NCI-H526 (cell line): Measurements from ENCODE around the gene CDKL1.
"Not testable (repeated sequence)": the region's sequence is repeated elsewhere in the genome, so short reads cannot be mapped to it uniquely, and the experiment has no call there.

Experiments used
- DNase-seq, 2 experiments: peaks; one replicate each; lab custom pipeline; 2025; lab: John Stamatoyannopoulos, UW

The CDKL1 gene

DNA sequence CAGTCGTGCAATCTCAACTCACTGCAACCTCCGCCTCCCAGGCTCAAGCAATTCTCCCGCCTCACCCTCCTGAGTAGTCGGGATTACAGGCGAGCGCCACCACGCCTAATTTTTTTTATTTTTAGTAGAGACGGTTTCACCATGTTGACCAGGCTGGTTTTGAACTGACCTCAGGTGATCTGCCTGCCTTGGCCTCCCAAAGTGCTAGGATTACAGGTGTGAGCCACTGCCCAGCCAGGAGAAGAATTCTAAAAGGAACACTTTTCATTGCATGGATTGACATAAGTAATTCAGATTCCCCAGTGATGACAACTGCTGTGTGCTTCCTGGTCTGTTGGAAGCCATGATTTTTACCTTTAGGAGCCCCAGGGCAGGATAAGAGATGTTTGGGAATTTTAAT is 62.5 kb downstream of the CDKL1 start:
- DNase-seq: no peak

DNA sequence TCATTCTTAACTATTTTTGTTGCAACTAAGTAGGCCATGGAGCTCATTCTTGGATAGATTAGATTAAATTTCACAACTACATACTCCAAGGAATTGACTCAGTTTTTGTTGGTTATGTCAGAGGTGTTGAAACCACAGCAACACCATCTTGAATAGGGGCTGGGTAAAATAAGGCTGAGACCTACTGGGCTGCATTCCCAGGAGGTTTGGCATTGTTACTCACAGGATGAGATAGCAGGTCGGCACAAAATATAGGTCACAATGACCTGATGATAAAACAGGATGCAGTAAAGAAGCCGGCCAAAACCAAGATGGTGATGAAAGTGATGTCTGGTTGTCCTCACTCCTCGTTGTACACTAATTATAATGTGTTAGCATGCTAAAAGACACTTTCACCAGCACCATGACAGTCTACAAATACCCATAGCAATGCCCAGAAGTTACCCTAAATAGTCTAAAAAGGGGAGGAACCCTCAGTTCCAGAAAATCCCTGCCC is 63.6 kb downstream of the CDKL1 start:
- no peak for DNase-seq

DNA sequence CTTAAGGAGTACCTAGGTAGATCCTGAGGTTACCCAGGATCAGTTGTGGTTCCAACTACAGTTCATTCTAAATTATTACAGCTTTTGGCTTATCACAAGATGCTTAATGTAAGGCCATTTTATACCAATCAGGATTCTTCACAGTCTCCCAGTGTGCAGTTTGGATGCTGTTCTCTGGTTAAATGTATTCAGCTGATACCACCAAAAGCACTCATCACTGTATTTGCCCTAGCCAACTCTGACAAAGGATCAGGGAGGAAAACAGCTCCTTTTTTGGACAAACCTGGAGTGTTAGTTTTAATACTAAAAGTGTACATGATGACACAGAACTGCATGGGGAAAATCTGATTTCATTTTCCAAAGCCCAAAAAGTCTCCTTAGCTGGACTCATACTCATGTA is 65.1 kb downstream of the CDKL1 start:
- DNase-seq: no peak

DNA sequence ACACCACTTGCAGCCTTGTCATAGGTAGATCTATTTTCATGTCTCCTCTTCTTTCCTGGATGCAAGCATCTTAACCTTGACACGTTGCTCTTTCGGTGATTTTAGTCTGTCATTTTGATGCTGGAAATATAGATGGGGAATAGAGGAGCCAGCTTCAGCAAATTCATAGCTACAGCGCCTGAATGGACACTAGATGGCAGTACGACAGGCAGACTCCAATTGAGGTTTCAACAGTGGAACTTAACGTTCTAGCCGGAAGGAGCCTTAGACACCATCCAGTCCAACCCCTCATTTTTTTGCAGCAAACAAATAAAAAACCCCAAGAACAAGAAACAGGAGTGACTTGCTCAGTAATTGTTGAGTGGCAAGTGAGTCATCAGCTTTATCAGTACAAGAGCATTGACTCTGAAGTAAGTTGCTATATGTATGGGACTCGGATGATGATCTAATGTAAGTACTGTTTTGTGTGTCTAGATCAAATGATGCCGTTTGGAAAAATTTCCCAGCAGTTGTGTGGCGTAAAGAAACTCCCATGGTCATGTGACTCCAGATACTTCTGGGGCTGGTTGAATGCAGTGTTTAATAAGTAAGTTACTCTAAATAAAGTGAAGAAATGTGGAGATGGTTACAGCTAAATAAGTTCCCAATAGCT is 75.5 kb downstream of the CDKL1 start:
- DNase-seq: peak; percentile 64 to 88

DNA sequence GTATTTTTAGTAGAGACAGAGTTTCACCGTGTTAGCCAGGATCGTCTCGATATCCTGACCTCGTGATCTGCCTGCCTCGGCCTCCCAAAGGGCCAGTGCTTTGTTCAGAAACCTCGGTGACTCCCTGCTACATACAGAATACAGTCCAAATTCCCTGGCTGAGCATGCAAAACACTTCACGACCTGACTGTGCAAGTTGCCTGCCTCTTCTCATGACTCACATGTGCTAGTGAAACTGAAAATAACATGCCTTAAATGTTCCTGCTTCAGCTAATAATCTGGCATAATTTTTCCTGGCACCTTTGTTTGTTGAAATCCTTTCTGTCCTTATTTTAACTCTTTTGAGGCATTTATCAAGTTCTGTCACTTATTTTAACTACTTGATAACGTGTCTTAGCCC is 76.4 kb downstream of the CDKL1 start:
- DNase-seq: no peak

DNA sequence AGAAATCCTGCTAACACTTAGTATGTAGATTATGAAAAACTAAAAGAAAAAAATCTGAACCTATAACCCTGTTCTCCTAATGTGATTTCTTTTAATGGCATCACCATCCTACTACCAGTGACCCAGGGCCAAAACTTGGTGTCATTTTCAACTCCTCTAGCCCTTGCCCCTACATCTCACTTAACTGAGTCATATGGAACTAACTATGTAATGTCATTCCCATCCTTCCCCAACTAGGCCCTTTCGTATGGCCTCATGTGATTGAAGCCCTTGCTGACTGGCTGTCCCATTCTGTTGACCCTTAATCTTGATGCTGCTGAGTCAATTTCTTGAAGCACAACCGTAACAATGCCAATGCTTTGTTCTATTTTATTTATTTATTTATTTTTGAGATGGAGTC is 77.0 kb downstream of the CDKL1 start:
- no peak for DNase-seq

DNA sequence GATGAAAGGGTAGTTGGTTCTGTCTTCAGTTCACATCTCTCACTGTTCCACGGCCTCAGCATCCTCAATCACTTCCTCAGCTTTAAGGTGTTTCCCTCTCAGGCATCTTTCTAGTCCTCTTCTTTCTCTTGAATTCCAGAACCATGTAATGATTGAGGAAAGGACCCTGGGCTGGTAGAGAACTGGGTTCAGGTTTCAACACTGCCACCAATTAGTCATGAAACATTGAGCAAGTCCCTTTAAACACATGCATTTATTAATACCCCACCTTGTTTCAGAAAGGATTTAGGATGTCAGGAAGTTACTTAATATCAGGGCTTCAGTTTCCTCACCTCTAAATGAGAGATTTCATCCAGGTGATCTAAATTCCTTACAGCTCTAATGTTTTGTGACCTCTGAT is 77.4 kb downstream of the CDKL1 start:
- DNase-seq: no peak

DNA sequence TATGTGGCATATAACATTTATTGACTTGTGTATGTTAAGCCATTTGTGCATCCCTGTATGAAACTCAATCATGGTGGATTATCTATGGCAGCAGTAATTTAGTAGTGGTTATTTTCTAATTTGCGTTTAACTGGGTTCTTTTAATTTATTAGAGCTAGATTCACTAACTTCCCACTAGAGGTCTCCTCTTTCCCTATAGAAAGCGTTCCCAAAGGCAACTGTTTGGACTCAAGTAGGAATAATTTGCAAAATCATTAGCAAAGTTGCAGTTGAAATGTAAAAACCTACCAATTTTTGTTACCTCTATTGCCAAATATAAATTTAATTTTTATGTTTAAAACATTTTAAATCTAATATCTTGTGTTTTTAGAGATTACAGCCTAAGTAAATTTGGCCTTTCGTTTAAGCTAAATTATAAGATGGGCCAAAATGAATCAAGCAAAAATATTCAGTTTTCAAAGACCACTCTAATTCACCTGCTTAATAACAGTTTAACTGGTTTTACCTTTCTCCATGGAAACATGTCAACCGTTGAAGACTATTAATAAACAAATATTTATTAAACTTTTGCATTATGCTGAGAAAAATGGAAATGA is 78.6 kb downstream of the CDKL1 start:
- peak in 1 of 2 experiments; percentile 69 for DNase-seq

DNA sequence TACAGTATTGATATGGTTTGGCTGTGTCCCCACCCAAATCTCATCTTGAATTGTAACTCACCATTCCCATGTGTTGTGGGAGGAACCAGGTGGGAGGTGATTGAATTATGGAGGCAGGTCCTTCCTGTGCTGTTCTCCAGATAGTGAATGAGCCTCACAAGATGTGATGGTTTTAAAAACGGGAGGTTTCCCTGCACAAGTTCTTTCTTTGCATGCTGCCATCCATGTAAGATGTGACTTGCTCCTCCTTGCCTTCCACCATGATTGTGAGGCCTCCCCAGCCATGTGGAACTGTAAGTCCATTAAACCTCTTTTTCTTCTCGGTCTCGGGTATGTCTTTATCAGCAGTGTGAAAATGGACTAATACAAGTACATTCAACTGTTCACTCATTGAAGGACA is 82.6 kb downstream of the CDKL1 start:
- not testable (repeated sequence) for DNase-seq

DNA sequence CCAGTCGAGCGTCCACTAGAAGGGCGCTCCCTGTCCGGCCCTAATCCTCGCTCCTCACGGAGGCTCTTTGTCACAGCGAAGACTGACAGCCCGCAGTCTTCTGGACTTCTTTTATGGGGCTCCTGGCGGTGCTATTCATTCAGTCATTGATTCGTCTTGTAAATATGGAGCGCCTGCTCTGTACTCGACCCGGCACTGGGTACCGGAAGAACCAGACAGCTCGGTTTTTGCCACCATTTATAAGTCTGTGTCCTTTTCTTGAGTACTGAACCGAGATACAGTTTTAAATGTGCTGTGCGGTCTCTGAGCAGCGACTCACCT is 84.0 kb downstream of the CDKL1 start:
- DNase-seq: peak; percentile 61 to 76

DNA sequence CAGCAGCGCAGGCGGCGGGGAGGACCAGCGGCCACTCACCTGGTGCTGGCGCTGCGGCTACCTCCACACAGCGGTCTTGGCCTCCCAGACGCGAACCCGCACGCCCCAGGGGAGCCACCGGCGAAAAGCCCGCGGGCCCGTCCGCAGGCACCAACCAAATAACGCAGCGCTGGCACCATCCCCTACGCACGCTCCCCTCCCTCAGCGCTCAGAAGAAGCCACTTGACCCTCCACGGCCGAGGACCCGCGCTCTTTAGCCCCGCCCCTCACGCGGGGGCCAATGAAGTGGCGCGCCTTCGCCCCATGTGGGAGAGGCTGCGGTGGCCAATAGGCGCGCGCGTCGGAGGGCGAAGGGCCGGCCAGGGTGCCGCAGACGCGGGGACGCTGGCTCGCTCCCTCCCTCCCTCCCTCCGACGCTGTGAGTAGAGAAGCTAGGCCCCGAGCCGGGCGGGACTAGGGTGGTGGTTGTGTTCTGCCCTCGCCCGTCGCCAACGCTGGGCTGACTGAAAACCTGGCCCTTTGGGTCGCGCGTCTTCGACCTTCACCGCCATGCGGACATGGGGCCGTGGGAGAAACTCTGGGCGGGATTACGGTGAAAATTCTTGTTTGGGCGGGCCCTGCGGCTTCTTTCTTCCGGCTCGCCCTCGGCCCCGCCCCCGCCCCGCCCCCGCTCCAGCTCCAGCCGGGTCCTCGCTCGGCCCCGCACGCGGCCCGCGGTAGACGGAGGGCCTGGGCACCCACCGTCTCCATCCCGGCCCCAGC is 84.5 kb downstream of the CDKL1 start, which contains the start of the genes DMAC2L and L2HGDH:
DMAC2L (plus strand) TSS at position 353 of the 762 bp plus-strand sequence. CDS start 9,164 bp downstream, outside the sequence.
L2HGDH (minus strand) TSS at position 258 of the 762 bp plus-strand sequence; CDS start at position 179, 79 bp downstream.
- peak; percentile 93 to 98 for DNase-seq

DNA sequence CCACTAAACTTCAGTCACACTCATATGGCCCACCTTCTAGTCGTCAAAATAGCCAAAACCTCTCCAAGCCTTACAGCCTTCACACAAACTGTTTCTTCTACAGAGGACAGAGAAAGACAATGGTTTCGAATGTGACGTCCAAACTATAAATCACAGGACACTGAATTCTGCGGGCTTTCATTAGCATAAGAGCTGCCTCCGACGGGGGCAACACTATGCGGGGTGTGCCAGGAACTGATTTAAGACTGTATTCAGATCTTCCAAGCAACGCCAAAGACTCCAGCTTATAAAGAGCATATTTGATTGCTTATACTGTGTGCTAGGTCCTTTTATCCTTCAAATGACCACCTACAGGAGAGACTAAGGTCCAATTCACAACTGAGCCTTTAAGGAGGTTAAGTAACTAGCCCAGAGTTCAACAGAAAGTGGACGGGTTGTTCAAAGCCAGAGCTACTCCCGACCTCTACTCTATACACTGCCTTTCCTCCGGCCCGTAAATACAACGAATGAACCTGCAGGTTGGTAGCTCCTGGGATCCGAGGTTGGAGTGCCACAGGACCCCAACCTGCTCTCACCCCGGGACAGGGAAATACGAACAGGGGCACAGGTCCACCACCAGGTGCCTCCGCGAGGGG is 85.2 kb downstream of the CDKL1 start:
- peak; percentile 60 to 83 for DNase-seq

DNA sequence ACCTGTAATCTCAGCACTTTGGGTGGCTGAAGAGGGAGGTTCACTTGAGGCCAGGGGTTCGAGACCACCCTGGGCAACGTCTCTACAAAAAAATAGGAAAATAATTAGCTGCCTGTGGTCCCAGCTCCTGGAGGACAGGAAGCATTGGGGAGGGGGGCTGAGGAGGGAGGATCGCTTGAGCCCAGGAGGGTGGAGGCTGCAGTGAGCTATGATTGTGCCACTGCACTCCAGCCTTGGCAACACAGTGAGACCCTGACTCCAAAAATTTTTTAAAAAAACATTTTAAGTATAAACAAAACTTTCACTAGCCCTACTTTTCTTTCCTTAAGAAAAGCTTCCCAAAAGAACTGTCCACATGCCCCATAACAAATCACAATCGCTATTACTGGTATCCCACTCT is 86.2 kb downstream of the CDKL1 start:
- DNase-seq: no peak

DNA sequence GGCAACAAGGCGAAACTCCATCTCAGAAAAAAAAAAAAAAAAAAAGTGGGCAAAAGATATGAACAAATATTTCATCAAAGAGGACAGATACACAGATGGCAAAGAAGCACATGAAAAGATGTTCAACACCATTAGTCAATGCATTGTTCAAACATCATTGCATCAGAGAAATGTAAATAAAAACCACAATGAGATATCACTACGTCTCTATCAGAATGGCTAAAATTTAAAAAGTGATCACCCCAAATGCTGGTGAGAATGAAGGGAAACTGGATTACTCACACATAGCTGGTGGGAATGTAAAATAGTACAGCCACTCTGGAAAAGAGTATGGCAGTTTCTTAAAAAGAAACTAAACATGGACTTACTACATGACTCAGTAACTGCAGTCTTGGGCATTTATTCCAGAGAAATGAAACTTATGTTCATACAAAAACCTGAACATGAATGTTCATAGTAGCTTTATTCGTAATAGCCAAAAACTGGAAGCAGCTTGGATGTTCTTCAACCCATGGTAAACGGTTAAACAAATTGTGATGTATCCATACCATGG is 88.2 kb downstream of the CDKL1 start:
- no peak for DNase-seq

DNA sequence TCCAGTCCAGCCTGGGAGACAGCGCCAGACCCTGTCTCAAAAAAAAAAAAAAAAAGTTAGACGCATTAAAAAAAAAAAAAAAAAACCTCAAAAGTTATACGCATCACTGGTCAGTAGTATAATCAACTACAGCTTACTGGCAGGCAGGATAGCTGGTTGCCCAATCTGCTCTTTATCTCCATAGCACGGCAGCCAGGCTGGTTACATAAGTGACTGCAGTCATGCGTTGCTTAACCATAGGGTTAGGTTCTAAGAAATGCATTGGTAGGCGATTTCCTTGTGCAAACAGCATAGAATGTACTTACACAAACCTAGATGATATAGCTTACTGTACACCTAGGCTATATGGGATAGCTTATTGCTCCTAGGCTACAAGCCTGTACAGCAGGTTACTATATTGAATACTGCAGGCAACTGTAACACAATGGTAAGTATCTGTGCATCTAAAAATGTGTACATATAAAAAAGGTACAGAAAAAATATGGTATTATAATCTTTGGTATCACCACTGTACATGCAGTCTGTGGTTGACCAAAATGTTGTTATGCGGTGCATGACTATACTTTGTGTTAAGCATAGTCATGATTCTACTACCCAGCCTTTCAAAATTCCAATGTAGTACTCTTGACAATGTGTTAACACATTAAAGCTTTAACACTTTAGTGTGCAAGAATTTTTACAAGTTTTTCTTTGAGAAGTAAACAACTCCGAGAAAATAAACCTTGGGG is 92.8 kb downstream of the CDKL1 start:
- peak in 1 of 2 experiments; percentile 55 for DNase-seq

DNA sequence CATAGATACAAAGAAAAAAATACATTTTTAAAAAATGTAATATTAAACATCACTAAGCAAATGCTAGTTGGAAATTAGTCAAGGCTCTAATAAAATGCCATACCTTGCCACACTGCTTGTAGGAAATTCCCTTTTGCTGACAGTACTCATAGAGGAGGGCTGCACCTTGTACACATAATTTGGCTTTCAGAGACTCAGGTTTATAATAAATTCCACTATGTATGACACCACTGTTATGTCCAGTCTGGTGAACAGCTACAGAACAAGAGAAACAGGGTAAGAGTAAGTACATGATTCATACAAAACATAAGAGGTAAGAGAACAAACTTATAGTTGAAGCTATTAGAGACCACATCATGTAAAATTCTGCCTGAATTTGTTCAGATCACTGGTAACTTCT is 94.8 kb downstream of the CDKL1 start:
- no peak for DNase-seq

DNA sequence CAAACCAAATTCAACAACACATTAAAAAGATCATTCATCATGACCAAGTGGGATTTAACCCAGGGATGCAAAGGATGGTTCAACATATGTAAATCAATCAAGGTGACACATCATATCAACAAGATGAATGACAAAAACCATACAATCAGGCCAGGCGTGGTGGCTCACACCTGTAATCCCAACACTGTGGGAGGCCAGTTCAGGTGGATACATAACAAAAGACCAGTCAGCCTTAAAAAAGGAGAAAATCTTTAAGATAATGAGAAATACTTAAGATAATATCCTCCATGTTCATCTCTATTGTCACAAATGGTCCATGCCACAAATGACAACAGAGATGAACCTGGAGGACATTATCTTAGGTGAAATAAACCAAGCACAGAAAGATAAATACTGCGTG is 97.1 kb downstream of the CDKL1 start:
- DNase-seq: no peak

DNA sequence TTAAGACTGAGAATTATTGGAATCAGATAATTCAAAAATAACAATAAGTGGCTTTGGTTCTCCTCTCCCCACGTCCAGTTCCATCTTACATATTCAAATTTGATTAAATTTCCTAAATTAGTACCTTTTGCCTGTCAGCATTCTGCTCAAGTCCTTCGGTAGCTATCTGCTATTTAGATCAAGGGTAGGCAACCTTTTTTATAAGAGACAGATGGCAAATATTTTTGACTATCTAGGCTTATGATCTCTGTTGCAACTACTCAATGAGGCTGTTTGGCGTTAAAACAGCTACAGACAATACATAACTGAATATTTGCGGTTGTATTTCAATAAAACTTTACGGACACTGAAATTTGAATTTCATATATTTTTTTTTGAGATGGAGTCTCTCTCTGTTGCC is 106.4 kb downstream of the CDKL1 start:
- DNase-seq: no peak

DNA sequence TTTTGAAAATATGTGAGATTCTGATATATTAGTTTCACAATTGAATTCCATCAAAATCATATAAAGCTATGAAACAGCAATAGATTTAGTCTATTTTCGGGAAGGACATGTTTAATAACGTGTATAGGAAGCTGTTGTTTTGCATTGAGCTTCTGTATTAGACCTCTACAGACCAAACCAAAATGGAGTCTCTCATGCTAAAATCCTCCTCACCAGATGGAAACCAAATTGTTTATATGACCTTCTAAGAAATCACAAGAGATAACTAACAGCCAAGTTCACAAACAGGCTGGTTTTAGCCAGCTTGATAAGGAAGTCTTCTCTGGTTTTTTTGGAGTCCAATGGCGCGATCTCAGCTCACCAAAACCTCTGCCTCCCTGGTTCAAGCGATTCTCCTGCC is 108.5 kb downstream of the CDKL1 start:
- no peak for DNase-seq

DNA sequence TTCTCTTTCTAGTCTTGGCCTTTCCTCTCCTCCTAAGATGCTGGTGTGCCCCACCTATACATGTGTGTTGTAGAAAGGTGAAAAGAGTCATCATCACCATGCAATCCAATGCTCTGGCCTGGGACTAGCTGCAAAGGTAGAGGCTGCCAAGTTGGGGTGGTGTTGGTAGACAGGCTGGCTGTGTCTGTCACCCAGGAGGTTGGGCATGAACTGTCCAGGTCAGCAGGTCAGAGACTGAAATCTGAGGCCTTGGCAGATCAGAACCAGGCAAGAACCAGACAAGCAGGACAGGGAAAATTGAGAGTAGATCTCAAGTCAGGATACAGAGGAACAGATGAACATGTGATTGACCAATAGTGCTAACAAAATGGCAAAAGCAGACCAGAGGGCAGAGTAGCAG is 110.8 kb downstream of the CDKL1 start:
- no peak for DNase-seq
